SH-SY5Y (cell line): ENCODE measurements around the gene NOL8.

Source experiments
- GATA2 ChIP-seq: IDR thresholded peaks from 2 replicates; pipeline ENCODE4 v1.6.1; 2011; ENCODE audit warnings: mild to moderate bottlenecking, low read depth, low read length
- GATA3 ChIP-seq: IDR thresholded peaks from 2 replicates; pipeline ENCODE4 v1.6.1; 2011; ENCODE audit warnings: low read depth, mild to moderate bottlenecking, low read length, moderate library complexity

Gene NOL8

GRCh38 chr9:92325269-92325990 is at the start of gene NOL8, which contains the start of gene CENPP:
Gene NOL8, minus strand, starts transcription at chr9:92325350. Its CDS starts 1,189 bp downstream, at chr9:92324161.
Gene CENPP, plus strand, starts transcription at chr9:92325953.
- TF ChIP-seq GATA2 = no peak
- no peak for TF ChIP-seq GATA3

GRCh38 chr9:92373167-92373566 is 48.0 kb upstream of the NOL8 start:
- TF ChIP-seq GATA3 (no peak), GATA2 (no peak)

- TF ChIP-seq GATA3 (no peak), GATA2 (no peak)
Measured at GRCh38 chr9:92369075-92369474, 43.9 kb upstream of the NOL8 start.

- TF ChIP-seq GATA3 = no peak
- TF ChIP-seq GATA2 = no peak
Measured at GRCh38 chr9:92360083-92360482, 34.9 kb upstream of the NOL8 start.

- peak; percentile 72 for TF ChIP-seq GATA2
- TF ChIP-seq GATA3 = peak; percentile 77
Measured at GRCh38 chr9:92359394-92359995, 34.3 kb upstream of the NOL8 start.

GRCh38 chr9:92353051-92353450 is 27.9 kb upstream of the NOL8 start:
- no peak for TF ChIP-seq GATA3
- no peak for TF ChIP-seq GATA2

- TF ChIP-seq GATA2 (no peak), GATA3 (no peak)
Measured at GRCh38 chr9:92350740-92351133, 25.6 kb upstream of the NOL8 start.

- TF ChIP-seq GATA3 = no peak
- TF ChIP-seq GATA2 = no peak
Measured at GRCh38 chr9:92349771-92350739, 24.9 kb upstream of the NOL8 start.

GRCh38 chr9:92345582-92345981 is 20.4 kb upstream of the NOL8 start:
- TF ChIP-seq GATA3 (no peak), GATA2 (no peak)

GRCh38 chr9:92342825-92343488 is 17.8 kb upstream of the NOL8 start:
- TF ChIP-seq GATA2 = no peak
- TF ChIP-seq GATA3 = no peak

GRCh38 chr9:92341578-92341977 is 16.4 kb upstream of the NOL8 start:
- TF ChIP-seq GATA2 (peak; percentile 86), GATA3 (peak; percentile 83)

GRCh38 chr9:92333282-92333634 is 8.1 kb upstream of the NOL8 start:
- TF ChIP-seq GATA3 = peak; percentile 6; the same call in 1 of the 2 replicates
- no peak for TF ChIP-seq GATA2

GRCh38 chr9:92332577-92333281 is 7.6 kb upstream of the NOL8 start:
- TF ChIP-seq GATA3 (peak; percentile 71; the same call in 1 of the 2 replicates), GATA2 (peak; percentile 75)
